ENCODE measurements around the gene CYP3A4. TPM values are rescaled to one million over a fixed set of nuclear protein-coding genes. Genes with fewer than 3 reads are reported as not detected.

CYP3A4 gene
- total and polyA plus RNA-seq, 7 experiments from 2014 or later = not detected

- ChIA-PET POLR2A (no interaction called here), CTCF (no interaction called here)
- peaks cover 5 to 38% (median 7%) of the 10 kb centered on the region in 5 donors for H3K27me3 Mint-ChIP-seq
- no peaks in the 10 kb centered on the region for H3K4me1 Mint-ChIP-seq
- intact Hi-C loops (cut with micrococcal nuclease) = no loop called here
- H3K4me3 ChIP-seq (ENCODE audit: low read length) = no peak overlapping the region
- no peak overlapping the region for H3K4me3 Mint-ChIP-seq
- H3K27ac Mint-ChIP-seq = no peak overlapping the region
- no peak overlapping the region for H3K27ac ChIP-seq (ENCODE audit: low read depth, low read length)
- no peak for ATAC-seq
- H3K4me1 ChIP-seq (ENCODE audit: control insufficient read depth in 2 of 2, insufficient read depth in 2 of 2, low read length in 2 of 2) = no peaks in the 10 kb centered on the region
- DNase-seq = no peak
- no peaks in the 10 kb centered on the region for H3K9me3 ChIP-seq (ENCODE audit: control insufficient read depth in 2 of 3, low read length in 3 of 3)
- H3K27me3 ChIP-seq (ENCODE audit: control insufficient read depth in 2 of 2, insufficient read depth in 2 of 2, low read length in 2 of 2) = no peaks in the 10 kb centered on the region
- H3K36me3 Mint-ChIP-seq = no peaks in the 10 kb centered on the region
- H3K9me3 Mint-ChIP-seq = peaks cover 0 to under 1% (median 0%) of the 10 kb centered on the region in 11 donors
- no peaks in the 10 kb centered on the region for H3K36me3 ChIP-seq (ENCODE audit: control insufficient read depth in 2 of 3, insufficient read depth in 3 of 3, low read length in 3 of 3)
Observed at GRCh38 chr7:99825873-99826272, 41.9 kb upstream of the CYP3A4 start.

DNA sequence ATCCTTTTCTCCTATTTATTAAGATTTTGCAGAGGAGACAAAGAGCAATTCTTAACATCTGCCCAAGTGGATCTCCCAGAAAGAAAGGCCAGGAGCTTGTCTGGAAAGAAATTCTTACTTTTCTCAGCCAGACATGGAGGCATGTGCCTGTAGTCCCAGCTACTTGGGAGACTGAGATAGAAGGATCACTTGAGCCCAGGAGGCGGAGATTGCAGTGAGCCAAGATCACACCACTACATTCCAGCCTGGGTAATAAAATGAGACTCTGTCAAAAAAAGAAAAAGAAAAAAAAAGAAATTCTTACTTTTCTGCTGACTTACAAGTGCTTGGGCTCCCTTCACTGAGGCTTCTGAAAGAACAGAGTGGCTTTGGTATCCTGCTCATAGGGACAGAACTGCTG lies 41.5 kb upstream of the CYP3A4 start:
- no peaks in the 10 kb centered on the region for H3K36me3 Mint-ChIP-seq
- CTCF ChIA-PET = no interaction called here
- intact Hi-C loops (cut with micrococcal nuclease) = no loop called here
- no peaks in the 10 kb centered on the region for H3K4me1 Mint-ChIP-seq
- no peak overlapping the region for H3K4me3 Mint-ChIP-seq
- peaks cover 5 to 40% (median 7%) of the 10 kb centered on the region in 5 donors for H3K27me3 Mint-ChIP-seq
- POLR2A ChIA-PET = no interaction called here
- H3K36me3 ChIP-seq (ENCODE audit: control insufficient read depth in 2 of 3, insufficient read depth in 3 of 3, low read length in 3 of 3) = no peaks in the 10 kb centered on the region
- H3K9me3 Mint-ChIP-seq = peaks cover 0 to 3% (median 0%) of the 10 kb centered on the region in 11 donors
- H3K9me3 ChIP-seq (ENCODE audit: control insufficient read depth in 2 of 3, low read length in 3 of 3) = no peaks in the 10 kb centered on the region
- no peak overlapping the region for H3K27ac ChIP-seq (ENCODE audit: low read depth, low read length)
- no peak overlapping the region for H3K27ac Mint-ChIP-seq
- H3K4me3 ChIP-seq (ENCODE audit: low read length) = no peak overlapping the region
- no peaks in the 10 kb centered on the region for H3K4me1 ChIP-seq (ENCODE audit: control insufficient read depth in 2 of 2, insufficient read depth in 2 of 2, low read length in 2 of 2)
- ATAC-seq (no peak), DNase-seq (no peak)
- H3K27me3 ChIP-seq (ENCODE audit: control insufficient read depth in 2 of 2, insufficient read depth in 2 of 2, low read length in 2 of 2) = no peaks in the 10 kb centered on the region

DNA sequence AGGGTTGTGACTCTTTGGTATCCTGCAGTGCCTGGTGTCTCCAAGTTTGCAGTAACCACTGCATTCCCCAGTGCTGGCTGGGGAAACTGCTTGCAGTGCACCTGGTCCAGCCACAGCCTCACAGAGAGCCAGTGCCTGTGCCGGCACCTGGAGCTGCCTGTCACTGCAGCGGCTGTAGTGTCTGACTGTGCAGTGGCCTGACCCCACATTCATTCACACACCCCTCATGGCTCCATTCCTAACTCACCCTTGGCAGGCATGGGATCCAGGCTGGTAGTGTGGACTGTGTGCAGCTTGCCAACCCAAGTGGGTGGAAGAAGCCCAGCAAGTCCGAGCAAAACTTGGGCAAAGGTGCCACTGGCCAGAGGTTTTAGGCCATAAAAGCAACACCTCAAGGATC lies 40.1 kb upstream of the CYP3A4 start:
- CTCF ChIA-PET = no interaction called here
- intact Hi-C loops (cut with micrococcal nuclease) = no loop called here

DNA sequence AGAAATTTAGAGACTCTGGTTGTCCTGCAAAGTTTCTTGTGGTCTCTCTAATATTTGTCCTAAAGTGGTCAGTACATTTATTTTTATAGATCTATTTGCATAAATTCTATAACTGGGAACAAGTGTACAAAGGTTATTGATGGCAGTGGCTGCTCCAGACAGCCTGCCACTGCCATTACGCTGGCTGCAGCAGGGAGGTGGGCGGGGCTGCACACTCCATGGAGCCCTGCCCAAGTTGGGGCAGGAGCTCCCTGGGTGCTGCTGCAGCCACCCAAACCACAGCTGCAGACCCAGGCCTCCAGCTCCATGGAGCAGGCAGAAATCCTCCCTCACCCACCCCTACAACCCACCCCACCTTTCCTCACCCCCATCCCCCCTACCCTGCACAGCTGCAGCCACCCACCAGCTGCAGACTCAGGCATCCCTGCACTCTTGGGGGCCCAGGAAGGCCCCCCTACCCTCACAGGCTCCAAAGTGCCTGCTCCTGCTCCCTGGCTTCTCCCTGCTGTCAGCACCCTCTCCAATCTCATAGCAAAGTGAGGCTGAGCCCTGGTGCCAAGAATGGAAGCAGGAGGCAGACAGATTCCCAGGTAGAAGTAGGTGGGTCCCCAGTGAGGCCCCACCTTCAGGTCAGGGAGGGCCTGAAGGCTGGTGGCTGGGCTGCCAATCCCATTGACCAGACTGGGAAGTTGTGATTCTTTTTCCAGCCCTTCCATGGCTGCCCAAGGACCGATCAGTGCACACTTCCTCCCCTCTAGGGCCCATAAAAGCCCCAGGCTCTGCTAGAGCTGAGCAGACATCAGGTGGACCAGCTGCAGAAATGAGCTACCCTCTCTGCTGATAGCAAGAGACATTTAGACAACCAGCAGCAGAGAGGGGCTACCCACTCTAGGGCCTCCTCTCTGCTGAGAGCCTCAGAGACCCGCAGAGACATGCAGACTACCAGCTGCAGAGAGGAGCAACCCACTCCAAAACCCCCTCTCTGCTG lies 39.0 kb upstream of the CYP3A4 start:
- H3K4me1 Mint-ChIP-seq = peaks cover 0 to 1% (median 0%) of the 10 kb centered on the region in 7 donors
- no peaks in the 10 kb centered on the region for H3K36me3 ChIP-seq (ENCODE audit: control insufficient read depth in 2 of 3, insufficient read depth in 3 of 3, low read length in 3 of 3)
- peaks cover 0 to 3% (median 0%) of the 10 kb centered on the region in 11 donors for H3K9me3 Mint-ChIP-seq
- no peak for ATAC-seq
- peaks cover 5 to 34% (median 12%) of the 10 kb centered on the region in 5 donors for H3K27me3 Mint-ChIP-seq
- POLR2A ChIA-PET = no interaction called here
- no peaks in the 10 kb centered on the region for H3K9me3 ChIP-seq (ENCODE audit: control insufficient read depth in 2 of 3, low read length in 3 of 3)
- no peak overlapping the region for H3K4me3 ChIP-seq (ENCODE audit: low read length)
- CTCF ChIA-PET = no interaction called here
- H3K4me1 ChIP-seq (ENCODE audit: control insufficient read depth in 2 of 2, insufficient read depth in 2 of 2, low read length in 2 of 2) = no peaks in the 10 kb centered on the region
- DNase-seq = no peak
- intact Hi-C loops (cut with micrococcal nuclease) = no loop called here
- H3K27ac Mint-ChIP-seq = no peak overlapping the region
- no peaks in the 10 kb centered on the region for H3K36me3 Mint-ChIP-seq
- H3K4me3 Mint-ChIP-seq = no peak overlapping the region
- H3K27ac ChIP-seq (ENCODE audit: low read depth, low read length) = no peak overlapping the region
- H3K27me3 ChIP-seq (ENCODE audit: control insufficient read depth in 2 of 2, insufficient read depth in 2 of 2, low read length in 2 of 2) = no peaks in the 10 kb centered on the region

More for the DNA sequence above, 40.1 kb upstream of the CYP3A4 start:
- H3K9me3 Mint-ChIP-seq = peaks cover 0 to 3% (median 0%) of the 10 kb centered on the region in 11 donors
- Histone ChIP-seq H3K27ac (ENCODE audit: low read depth, low read length) (no peak overlapping the region), H3K4me3 (ENCODE audit: low read length) (no peak overlapping the region), H3K27me3 (ENCODE audit: control insufficient read depth in 2 of 2, insufficient read depth in 2 of 2, low read length in 2 of 2) (no peaks in the 10 kb centered on the region), H3K4me1 (ENCODE audit: control insufficient read depth in 2 of 2, insufficient read depth in 2 of 2, low read length in 2 of 2) (no peaks in the 10 kb centered on the region), H3K36me3 (ENCODE audit: control insufficient read depth in 2 of 3, insufficient read depth in 3 of 3, low read length in 3 of 3) (no peaks in the 10 kb centered on the region), H3K9me3 (ENCODE audit: control insufficient read depth in 2 of 3, low read length in 3 of 3) (no peaks in the 10 kb centered on the region)
- no peak for DNase-seq
- POLR2A ChIA-PET = no interaction called here
- H3K27me3 Mint-ChIP-seq = peaks cover 4 to 40% (median 9%) of the 10 kb centered on the region in 5 donors
- no peaks in the 10 kb centered on the region for H3K36me3 Mint-ChIP-seq
- peaks cover 0 to under 1% (median 0%) of the 10 kb centered on the region in 7 donors for H3K4me1 Mint-ChIP-seq
- no peak overlapping the region for H3K4me3 Mint-ChIP-seq
- no peak overlapping the region for H3K27ac Mint-ChIP-seq
- ATAC-seq = no peak

DNA sequence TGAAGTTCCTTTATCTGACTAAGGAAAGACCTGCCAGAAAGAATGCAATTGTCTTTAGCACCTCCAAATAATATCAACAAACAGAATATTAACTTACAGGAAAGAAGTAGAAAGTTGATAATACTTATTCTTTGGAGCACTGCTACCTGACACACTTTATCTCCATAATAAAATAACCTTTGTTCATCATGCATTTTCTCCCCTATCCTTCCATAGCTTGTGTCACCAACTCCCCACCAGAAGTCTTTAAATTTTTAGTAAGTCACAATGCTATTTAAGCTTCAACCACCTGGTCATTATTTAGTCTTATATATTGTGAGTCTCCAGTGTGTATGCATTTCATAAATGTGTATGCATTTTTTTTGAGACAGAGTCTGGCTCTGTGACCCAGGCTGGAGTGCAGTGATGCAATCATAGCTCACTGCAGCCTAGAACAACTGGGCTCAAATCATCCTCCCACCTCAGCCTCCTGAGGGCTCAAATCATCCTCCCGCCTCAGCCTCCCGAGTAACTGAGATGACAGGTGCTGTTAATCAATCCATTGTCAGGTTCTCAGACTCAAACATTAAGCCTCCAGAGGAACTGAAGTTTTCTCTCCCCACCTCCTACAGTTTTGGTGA lies 36.5 kb upstream of the CYP3A4 start:
- Mint-ChIP-seq H3K4me1 (peaks cover 0 to 1% (median 0%) of the 10 kb centered on the region in 7 donors), H3K36me3 (no peaks in the 10 kb centered on the region), H3K27me3 (peaks cover 5 to 24% (median 10%) of the 10 kb centered on the region in 5 donors), H3K27ac (no peak overlapping the region), H3K4me3 (no peak overlapping the region), H3K9me3 (peaks cover 0 to 3% (median 0%) of the 10 kb centered on the region in 11 donors)
- intact Hi-C loops (cut with micrococcal nuclease) = no loop called here
- no peaks in the 10 kb centered on the region for H3K9me3 ChIP-seq (ENCODE audit: control insufficient read depth in 2 of 3, low read length in 3 of 3)
- POLR2A ChIA-PET = no interaction called here
- CTCF ChIA-PET = no interaction called here
- no peaks in the 10 kb centered on the region for H3K27me3 ChIP-seq (ENCODE audit: control insufficient read depth in 2 of 2, insufficient read depth in 2 of 2, low read length in 2 of 2)
- DNase-seq (no peak), ATAC-seq (no peak)
- no peaks in the 10 kb centered on the region for H3K36me3 ChIP-seq (ENCODE audit: control insufficient read depth in 2 of 3, insufficient read depth in 3 of 3, low read length in 3 of 3)
- H3K4me1 ChIP-seq (ENCODE audit: control insufficient read depth in 2 of 2, insufficient read depth in 2 of 2, low read length in 2 of 2) = no peaks in the 10 kb centered on the region
- no peak overlapping the region for H3K4me3 ChIP-seq (ENCODE audit: low read length)
- H3K27ac ChIP-seq (ENCODE audit: low read depth, low read length) = no peak overlapping the region

- Histone ChIP-seq H3K4me1 (ENCODE audit: control insufficient read depth in 2 of 2, insufficient read depth in 2 of 2, low read length in 2 of 2) (no peaks in the 10 kb centered on the region), H3K9me3 (ENCODE audit: control insufficient read depth in 2 of 3, low read length in 3 of 3) (no peaks in the 10 kb centered on the region), H3K4me3 (ENCODE audit: low read length) (no peak overlapping the region), H3K36me3 (ENCODE audit: control insufficient read depth in 2 of 3, insufficient read depth in 3 of 3, low read length in 3 of 3) (no peaks in the 10 kb centered on the region), H3K27ac (ENCODE audit: low read depth, low read length) (no peak overlapping the region), H3K27me3 (ENCODE audit: control insufficient read depth in 2 of 2, insufficient read depth in 2 of 2, low read length in 2 of 2) (no peaks in the 10 kb centered on the region)
- H3K27me3 Mint-ChIP-seq = peaks cover 19 to 43% (median 26%) of the 10 kb centered on the region in 5 donors
- DNase-seq = no peak
- peaks cover 0 to 20% (median 8%) of the 10 kb centered on the region in 11 donors for H3K9me3 Mint-ChIP-seq
- ChIA-PET POLR2A (no interaction called here), CTCF (no interaction called here)
- H3K36me3 Mint-ChIP-seq = peaks cover 0 to 10% (median 7%) of the 10 kb centered on the region in 5 donors
- intact Hi-C loops (cut with micrococcal nuclease) = no loop called here
- no peak overlapping the region for H3K4me3 Mint-ChIP-seq
- H3K27ac Mint-ChIP-seq = no peak overlapping the region
- H3K4me1 Mint-ChIP-seq = no peaks in the 10 kb centered on the region
- ATAC-seq = no peak
Observed at GRCh38 chr7:99808766-99809165, 24.8 kb upstream of the CYP3A4 start.

Measured in naive thymus-derived CD4-positive, alpha-beta T cell (primary cell).